KMS-11 (cell line): ENCODE results near the gene C1orf185.

Source experiments
- H2AFZ ChIP-seq: fragments of 200-600 bp; sonication (generic); 2 replicates; pipeline ENCODE4 v1.6.1; 2016; ENCODE audit warnings: antibody characterized with exemption, mixed run types, low read depth
- H3K27ac ChIP-seq: fragments of 200-600 bp; sonication (generic); 2 replicates; pipeline ENCODE4 v1.6.1; 2016; ENCODE audit warnings: mild to moderate bottlenecking, mixed run types
- H3K27me3 ChIP-seq: fragments of 200-600 bp; sonication (generic); 2 replicates; pipeline ENCODE4 v1.6.1; 2017; ENCODE audit warnings: mild to moderate bottlenecking, low read depth, mixed run types, moderate library complexity; ENCODE audit not compliant: insufficient read depth
- H3K36me3 ChIP-seq: fragments of 200-600 bp; sonication (generic); 2 replicates; pipeline ENCODE4 v1.6.1; 2017; ENCODE audit warnings: mild to moderate bottlenecking, mixed run types; ENCODE audit not compliant: insufficient read depth
- H3K4me1 ChIP-seq: fragments of 200-600 bp; sonication (generic); 2 replicates; pipeline ENCODE4 v1.6.1; 2016; ENCODE audit warnings: mild to moderate bottlenecking, low read depth, mixed run types; ENCODE audit not compliant: poor library complexity, severe bottlenecking
- H3K4me2 ChIP-seq: fragments of 200-600 bp; sonication (generic); 2 replicates; pipeline ENCODE4 v1.7.0; 2016; ENCODE audit warnings: mild to moderate bottlenecking, mixed run types
- H3K4me3 ChIP-seq: fragments of 200-600 bp; sonication (generic); IDR thresholded peaks from 2 replicates; pipeline ENCODE4 v1.6.1; 2017; ENCODE audit warnings: low read depth, low read length, mixed read lengths; ENCODE audit not compliant: insufficient read depth
- H3K79me2 ChIP-seq: fragments of 200-600 bp; sonication (generic); 2 replicates; pipeline ENCODE4 v1.6.1; 2016; ENCODE audit warnings: low read depth, mixed run types; ENCODE audit not compliant: insufficient read depth
- H3K9ac ChIP-seq: fragments of 200-600 bp; sonication (generic); 2 replicates; pipeline ENCODE4 v1.6.1; 2016; ENCODE audit warnings: mild to moderate bottlenecking, mixed run types
- H4K20me1 ChIP-seq: fragments of 200-600 bp; sonication (generic); 2 replicates; pipeline ENCODE4 v1.6.1; 2016; ENCODE audit warnings: mild to moderate bottlenecking, mixed run types; ENCODE audit not compliant: insufficient read depth
- CTCF ChIP-seq: fragments of 200-600 bp; sonication (generic); conservative IDR thresholded peaks from 2 replicates; pipeline ENCODE4 v1.6.1; 2017; ENCODE audit warnings: low read depth, mild to moderate bottlenecking, antibody characterized with exemption, low read length, moderate library complexity, mixed read lengths

C1orf185 gene

GRCh38 chr1:51070011-51070410, 32.0 kb upstream of the C1orf185 start:
- no peak overlapping the region for H3K9ac ChIP-seq
- H4K20me1 ChIP-seq, result no peaks in the 10 kb centered on the region
- TF ChIP-seq CTCF, result no peak
- H3K27ac ChIP-seq, result no peak overlapping the region
- no peaks in the 10 kb centered on the region for H3K4me1 ChIP-seq
- no peaks in the 10 kb centered on the region for H3K27me3 ChIP-seq
- no peak overlapping the region for H2AFZ ChIP-seq
- H3K79me2 ChIP-seq, result no peaks in the 10 kb centered on the region
- no peak overlapping the region for H3K4me2 ChIP-seq
- H3K4me3 ChIP-seq, result no peak overlapping the region
- no peaks in the 10 kb centered on the region for H3K36me3 ChIP-seq

GRCh38 chr1:51070640-51071039, 31.4 kb upstream of the C1orf185 start:
- H3K4me3 ChIP-seq, result no peak overlapping the region
- H2AFZ ChIP-seq, result no peak overlapping the region
- no peaks in the 10 kb centered on the region for H4K20me1 ChIP-seq
- H3K36me3 ChIP-seq, result no peaks in the 10 kb centered on the region
- no peaks in the 10 kb centered on the region for H3K27me3 ChIP-seq
- no peak overlapping the region for H3K27ac ChIP-seq
- TF ChIP-seq CTCF, result no peak
- H3K9ac ChIP-seq, result no peak overlapping the region
- H3K79me2 ChIP-seq, result no peaks in the 10 kb centered on the region
- H3K4me1 ChIP-seq, result no peaks in the 10 kb centered on the region
- H3K4me2 ChIP-seq, result no peak overlapping the region

DNA sequence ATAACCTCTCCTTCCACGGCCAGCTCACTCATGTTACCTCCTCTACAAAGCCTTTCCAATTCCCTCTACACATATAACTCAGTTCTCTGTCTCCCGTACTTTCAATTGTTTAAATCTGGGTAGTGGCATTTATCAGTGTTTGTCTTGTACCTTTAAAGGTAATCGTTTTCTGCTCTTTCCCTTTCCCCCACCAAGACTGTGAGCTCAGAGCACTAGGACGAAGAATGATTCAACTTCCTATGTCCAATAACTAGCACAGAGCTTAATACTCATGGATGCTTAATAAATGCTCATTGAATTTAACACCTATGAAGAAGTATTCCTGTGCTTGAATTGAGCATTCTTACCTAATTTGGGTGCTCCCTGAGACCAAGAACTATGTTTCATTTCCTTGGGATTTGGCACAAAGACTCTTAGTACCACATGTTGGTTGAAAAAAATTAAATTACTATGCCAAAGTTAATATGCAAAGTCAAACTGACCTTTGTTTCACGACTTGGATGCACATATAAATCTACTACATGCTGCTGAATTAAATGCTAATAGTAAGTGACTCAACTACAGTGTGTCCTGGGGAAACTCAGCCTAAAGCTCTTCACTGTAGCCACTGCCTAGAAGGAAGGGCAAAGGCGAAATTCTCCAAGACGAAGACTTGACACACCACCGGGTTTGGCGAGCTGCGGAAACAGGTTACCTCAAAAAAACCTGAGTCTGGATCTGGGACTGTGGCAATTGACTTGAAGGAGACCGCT, 30.6 kb upstream of the C1orf185 start:
- Histone ChIP-seq H3K4me2 (no peak overlapping the region), H4K20me1 (no peaks in the 10 kb centered on the region), H3K79me2 (no peaks in the 10 kb centered on the region), H3K9ac (no peak overlapping the region), H3K4me3 (no peak overlapping the region), H2AFZ (no peak overlapping the region), H3K27ac (no peak overlapping the region), H3K36me3 (no peaks in the 10 kb centered on the region), H3K27me3 (no peaks in the 10 kb centered on the region), H3K4me1 (no peaks in the 10 kb centered on the region)
- no peak for TF ChIP-seq CTCF

DNA sequence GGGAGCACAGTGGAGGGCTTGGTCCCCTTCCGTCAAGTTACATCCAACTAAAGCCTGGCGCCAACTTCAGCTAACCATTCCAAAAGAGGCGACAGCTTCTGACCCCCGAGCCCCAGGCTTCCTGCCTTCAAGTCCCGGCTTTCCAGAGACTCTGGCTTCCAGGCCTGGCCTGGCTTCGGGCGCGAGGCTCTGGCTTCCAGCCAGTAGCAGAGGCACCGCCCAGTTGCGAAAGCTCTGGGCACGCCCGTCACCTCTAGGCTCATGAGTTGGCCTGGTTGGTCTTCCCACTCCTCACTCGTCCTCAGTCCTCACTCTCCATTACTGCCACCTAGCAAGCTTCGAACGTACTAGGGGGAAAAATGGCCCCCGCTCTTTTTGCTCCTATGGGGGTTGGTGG, 30.0 kb upstream of the C1orf185 start:
- Histone ChIP-seq H3K4me1 (no peaks in the 10 kb centered on the region), H3K27me3 (no peaks in the 10 kb centered on the region), H3K4me2 (no peak overlapping the region), H3K9ac (no peak overlapping the region), H3K27ac (no peak overlapping the region), H3K4me3 (no peak overlapping the region), H4K20me1 (no peaks in the 10 kb centered on the region), H3K36me3 (no peaks in the 10 kb centered on the region), H2AFZ (no peak overlapping the region), H3K79me2 (no peaks in the 10 kb centered on the region)
- no peak for TF ChIP-seq CTCF
